CD14-positive monocyte (primary cell): ENCODE results near the gene MPHOSPH10. TPM values are rescaled to one million over a fixed set of nuclear protein-coding genes. Genes with fewer than 3 reads are reported as not detected.

Source experiments
- DNase-seq, 3 donors: peaks; one replicate each; pipeline ENCODE4 v3.0.0-alpha.2; 2011 to 2022
- H2AFZ ChIP-seq: 2 replicates; pipeline ENCODE4 v1.6.0; 2012; ENCODE audit warnings: mild to moderate bottlenecking, low read depth, low read length, inconsistent platforms; ENCODE audit not compliant: insufficient read depth, poor library complexity, severe bottlenecking
- H3K27ac ChIP-seq, 2 donors: 1 replicate in 1 of 2; 2 replicates in 1 of 2; pipeline ENCODE4 v1.5.1; 2012 to 2013; ENCODE audit warnings: low read length in 2 of 2, control low read depth in 1 of 2, inconsistent platforms in 1 of 2, low read depth in 1 of 2, mild to moderate bottlenecking in 1 of 2
- H3K27me3 ChIP-seq, 2 donors: one replicate each; pipeline versions ENCODE4 v1.6.0 to v1.6.1; 2011 to 2013; ENCODE audit warnings: low read length in 2 of 2; ENCODE audit not compliant: control insufficient read depth in 2 of 2, insufficient read depth in 2 of 2
- H3K36me3 ChIP-seq, 2 donors: replicated peaks in 1 of 2; 1 replicate in 1 of 2; 2 replicates in 1 of 2; pipeline versions ENCODE4 v1.5.1 to v1.6.1; 2012 to 2013; ENCODE audit warnings: low read length in 2 of 2, control low read depth in 1 of 2, inconsistent platforms in 1 of 2, mild to moderate bottlenecking in 1 of 2; ENCODE audit not compliant: insufficient read depth in 2 of 2, control insufficient read depth in 1 of 2
- H3K4me1 ChIP-seq, 2 donors: 1 replicate in 1 of 2; 2 replicates in 1 of 2; pipeline versions ENCODE4 v1.5.1 to v1.6.1; 2012 to 2013; ENCODE audit warnings: low read length in 2 of 2, control low read depth in 1 of 2, inconsistent platforms in 1 of 2, mild to moderate bottlenecking in 1 of 2, moderate library complexity in 1 of 2; ENCODE audit not compliant: insufficient read depth in 2 of 2, control insufficient read depth in 1 of 2
- H3K4me2 ChIP-seq: replicated peaks from 2 replicates; pipeline ENCODE3; 2012; ENCODE audit warnings: low read length, moderate library complexity, mild to moderate bottlenecking; ENCODE audit not compliant: poor library complexity, severe bottlenecking; ENCODE audit errors: extremely low read depth
- H3K4me3 ChIP-seq, 3 experiments: fragments of 200-600 bp in 1 of 3; sonication (generic) in 1 of 3; replicated peaks in 1 of 3; 1 replicate in 2 of 3; 2 replicates in 1 of 3; pipeline ENCODE4 v1.5.1; 2011 to 2013; ENCODE audit warnings: low read length in 3 of 3, mild to moderate bottlenecking in 3 of 3, control low read depth in 2 of 3, low read depth in 2 of 3, inconsistent platforms in 1 of 3, moderate library complexity in 1 of 3
- H3K79me2 ChIP-seq: 2 replicates; pipeline ENCODE4 v1.6.0; 2012; ENCODE audit warnings: mild to moderate bottlenecking, control low read depth, inconsistent platforms, low read length, moderate library complexity; ENCODE audit not compliant: insufficient read depth
- H3K9ac ChIP-seq: 2 replicates; pipeline ENCODE4 v1.6.0; 2017; ENCODE audit warnings: low read length, mild to moderate bottlenecking; ENCODE audit not compliant: insufficient read depth, poor library complexity, severe bottlenecking
- H3K9me3 ChIP-seq, 2 donors: replicated peaks in 1 of 2; 1 replicate in 1 of 2; 2 replicates in 1 of 2; pipeline versions ENCODE4 v1.5.1 to v1.6.1; 2012 to 2013; ENCODE audit warnings: low read length in 2 of 2, control low read depth in 1 of 2; ENCODE audit not compliant: control insufficient read depth in 1 of 2, insufficient read depth in 1 of 2
- H4K20me1 ChIP-seq: 2 replicates; pipeline ENCODE4 v1.6.0; 2012; ENCODE audit warnings: mild to moderate bottlenecking, low read length, control low read depth, moderate library complexity; ENCODE audit not compliant: insufficient read depth
- H3K27ac Mint-ChIP-seq, 7 donors: one replicate each; pipeline ENCODE4 v1.8.0; 2020; ENCODE audit warnings: mild to moderate bottlenecking in 7 of 7, mixed read lengths in 7 of 7, moderate library complexity in 6 of 7, inconsistent platforms in 2 of 7
- H3K27me3 Mint-ChIP-seq, 3 donors: one replicate each; pipeline ENCODE4 v1.8.0; 2021 to 2022; ENCODE audit warnings: low read depth in 3 of 3, mild to moderate bottlenecking in 3 of 3, mixed read lengths in 3 of 3, moderate library complexity in 3 of 3, inconsistent platforms in 1 of 3
- H3K36me3 Mint-ChIP-seq, 2 donors: one replicate each; pipeline ENCODE4 v1.8.0; 2020; ENCODE audit warnings: mixed read lengths in 2 of 2, inconsistent platforms in 1 of 2, mild to moderate bottlenecking in 1 of 2
- H3K4me1 Mint-ChIP-seq: one replicate; pipeline ENCODE4 v1.8.0; 2020; ENCODE audit warnings: mild to moderate bottlenecking, mixed read lengths
- H3K4me3 Mint-ChIP-seq, 2 donors: one replicate each; pipeline ENCODE4 v1.8.0; 2020; ENCODE audit warnings: mild to moderate bottlenecking in 2 of 2, mixed read lengths in 2 of 2, moderate library complexity in 1 of 2
- H3K9me3 Mint-ChIP-seq, 7 donors: one replicate each; pipeline ENCODE4 v1.8.0; 2020 to 2022; ENCODE audit warnings: mixed read lengths in 7 of 7, mild to moderate bottlenecking in 6 of 7, moderate library complexity in 6 of 7, inconsistent platforms in 2 of 7
- CTCF ChIP-seq: fragments of 200-600 bp; IDR thresholded peaks from one replicate; pipeline ENCODE4 v1.8.0; 2022; ENCODE audit warnings: antibody characterized with exemption, mild to moderate bottlenecking
- WGBS: methylation state at CpG from one replicate; pipeline ENCODE4 v1.1.5; 2013; ENCODE audit warnings: missing lambda C conversion rate; ENCODE audit not compliant: insufficient coverage; 5-methylcytosine and 5-hydroxymethylcytosine counted together
- intact Hi-C, 2 donors: fragments of 100-400 bp; cut with micrococcal nuclease; formaldehyde crosslinking; loops; one replicate each; pipeline versions ENCODE4 v1.15.0 to v1.15.1; 2023
- polyA plus RNA-seq, 3 donors: library from polyadenylated mRNA; depleted of rRNA in 1 of 3; unstranded in 2 of 3; stranded (reverse) in 1 of 3; fragments of 300-500 nt in 2 of 3; fragments of >200 nt in 1 of 3; fragmentation: Illumina TruSeq in 2 of 3; gene quantifications; 1 replicate in 2 of 3; 2 replicates in 1 of 3; pipeline ENCODE4 v1.2.3, GENCODE V29; 2012 to 2021

MPHOSPH10 gene
- polyA plus RNA-seq, 3 donors = 4.8 to 9.9 (median 5.6) TPM

- no peak overlapping the region for H3K9ac ChIP-seq
- peaks cover 45 to 76% of the 10 kb centered on the region in 2 donors for H3K36me3 ChIP-seq
- H3K79me2 ChIP-seq = peaks cover 18% of the 10 kb centered on the region
- H3K4me1 ChIP-seq = no peaks in the 10 kb centered on the region
- peaks cover 0 to 2% (median 0%) of the 10 kb centered on the region in 3 donors for H3K27me3 Mint-ChIP-seq
- peaks cover 0 to 2% (median 0%) of the 10 kb centered on the region in 7 donors for H3K9me3 Mint-ChIP-seq
- no peaks in the 10 kb centered on the region for H4K20me1 ChIP-seq
- H3K4me3 ChIP-seq = no peak overlapping the region
- no peaks in the 10 kb centered on the region for H3K4me1 Mint-ChIP-seq
- H3K36me3 Mint-ChIP-seq = peaks cover 52 to 55% of the 10 kb centered on the region in 2 donors
- intact Hi-C loops = no loop called here
- H3K4me2 ChIP-seq = no peak overlapping the region
- no peak for TF ChIP-seq CTCF
- H2AFZ ChIP-seq = no peak overlapping the region
- H3K27me3 ChIP-seq = no peaks in the 10 kb centered on the region
- WGBS = no CpG with 5 or more reads among the region's 1 CpG
- no peak overlapping the region for H3K27ac ChIP-seq
- no peaks in the 10 kb centered on the region for H3K9me3 ChIP-seq
- DNase-seq = no peak
- H3K27ac Mint-ChIP-seq = no peak overlapping the region
- no peak overlapping the region for H3K4me3 Mint-ChIP-seq
Observed at GRCh38 chr2:71121479-71121878, 9.0 kb upstream of the MPHOSPH10 start.

- no peak overlapping the region for H3K27ac Mint-ChIP-seq
- no peak overlapping the region for H3K4me3 Mint-ChIP-seq
- no peak for TF ChIP-seq CTCF
- Histone ChIP-seq H3K9ac (no peak overlapping the region), H2AFZ (no peak overlapping the region), H3K27me3 (no peaks in the 10 kb centered on the region), H3K4me2 (no peak overlapping the region), H3K36me3 (peaks cover 40 to 66% of the 10 kb centered on the region in 2 donors), H3K9me3 (no peaks in the 10 kb centered on the region), H3K4me3 (no peak overlapping the region), H3K79me2 (peaks cover 30% of the 10 kb centered on the region), H3K27ac (no peak overlapping the region), H4K20me1 (no peaks in the 10 kb centered on the region), H3K4me1 (no peaks in the 10 kb centered on the region)
- no peaks in the 10 kb centered on the region for H3K4me1 Mint-ChIP-seq
- H3K9me3 Mint-ChIP-seq = peaks cover 0 to 2% (median 0%) of the 10 kb centered on the region in 7 donors
- no peak for DNase-seq
- intact Hi-C loops = no loop called here
- peaks cover 0 to 2% (median 0%) of the 10 kb centered on the region in 3 donors for H3K27me3 Mint-ChIP-seq
- 95% methylated on average over 4 of the region's 7 CpGs for WGBS
- H3K36me3 Mint-ChIP-seq = peaks cover 46 to 48% of the 10 kb centered on the region in 2 donors
Observed at GRCh38 chr2:71122387-71123298, 7.8 kb upstream of the MPHOSPH10 start.
